ENCODE results near the gene TMBIM1.
"Not testable (repeated sequence)": the region's sequence is repeated elsewhere in the genome, so short reads cannot be mapped to it uniquely, and the experiment has no call there.

The TMBIM1 gene

GRCh38 chr2:218275371-218276072 is 16.8 kb downstream of the TMBIM1 start:
- H3K36me3 Mint-ChIP-seq (ENCODE audit: low read depth) = peaks cover 46% of the 10 kb centered on the region
- H3K4me3 Mint-ChIP-seq = no peak overlapping the region

DNA sequence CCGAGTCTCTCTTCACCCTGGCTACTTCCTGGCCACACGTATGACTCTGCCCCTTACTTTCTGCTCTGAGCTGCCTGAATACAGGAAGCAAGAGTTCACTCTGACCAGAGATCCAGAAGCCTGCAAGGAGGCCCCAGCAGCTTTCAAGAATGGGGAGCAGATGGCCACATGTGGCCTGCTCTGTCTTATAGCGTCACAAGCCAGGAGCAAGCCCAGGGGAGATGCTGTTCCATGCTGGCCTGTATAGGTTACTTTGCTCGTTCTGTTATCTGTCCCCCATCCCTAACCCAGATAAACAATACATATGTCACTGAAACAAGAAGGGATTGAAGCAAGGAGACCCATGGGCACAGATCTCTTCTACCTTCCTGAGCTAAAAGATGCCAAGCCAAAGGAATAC is 17.7 kb downstream of the TMBIM1 start:
- no peak overlapping the region for H3K4me3 Mint-ChIP-seq
- no peaks in the 10 kb centered on the region for H3K9me3 Mint-ChIP-seq
- no peak overlapping the region for H3K27ac Mint-ChIP-seq
- peaks cover 25% of the 10 kb centered on the region for H3K4me1 Mint-ChIP-seq (ENCODE audit: low read depth)
- peaks cover 42% of the 10 kb centered on the region for H3K36me3 Mint-ChIP-seq (ENCODE audit: low read depth)
- H3K27me3 Mint-ChIP-seq (ENCODE audit: low read depth) = no peaks in the 10 kb centered on the region

More at GRCh38 chr2:218275371-218276072, 16.8 kb downstream of the TMBIM1 start:
- Mint-ChIP-seq H3K27ac (no peak overlapping the region), H3K9me3 (no peaks in the 10 kb centered on the region), H3K4me1 (ENCODE audit: low read depth) (peaks cover 27% of the 10 kb centered on the region), H3K27me3 (ENCODE audit: low read depth) (no peaks in the 10 kb centered on the region)

GRCh38 chr2:218273908-218274249 is 18.4 kb downstream of the TMBIM1 start:
- Mint-ChIP-seq H3K4me1 (ENCODE audit: low read depth) (peaks cover 30% of the 10 kb centered on the region), H3K27me3 (ENCODE audit: low read depth) (no peaks in the 10 kb centered on the region), H3K9me3 (no peaks in the 10 kb centered on the region), H3K4me3 (no peak overlapping the region), H3K27ac (no peak overlapping the region), H3K36me3 (ENCODE audit: low read depth) (peaks cover 42% of the 10 kb centered on the region)

DNA sequence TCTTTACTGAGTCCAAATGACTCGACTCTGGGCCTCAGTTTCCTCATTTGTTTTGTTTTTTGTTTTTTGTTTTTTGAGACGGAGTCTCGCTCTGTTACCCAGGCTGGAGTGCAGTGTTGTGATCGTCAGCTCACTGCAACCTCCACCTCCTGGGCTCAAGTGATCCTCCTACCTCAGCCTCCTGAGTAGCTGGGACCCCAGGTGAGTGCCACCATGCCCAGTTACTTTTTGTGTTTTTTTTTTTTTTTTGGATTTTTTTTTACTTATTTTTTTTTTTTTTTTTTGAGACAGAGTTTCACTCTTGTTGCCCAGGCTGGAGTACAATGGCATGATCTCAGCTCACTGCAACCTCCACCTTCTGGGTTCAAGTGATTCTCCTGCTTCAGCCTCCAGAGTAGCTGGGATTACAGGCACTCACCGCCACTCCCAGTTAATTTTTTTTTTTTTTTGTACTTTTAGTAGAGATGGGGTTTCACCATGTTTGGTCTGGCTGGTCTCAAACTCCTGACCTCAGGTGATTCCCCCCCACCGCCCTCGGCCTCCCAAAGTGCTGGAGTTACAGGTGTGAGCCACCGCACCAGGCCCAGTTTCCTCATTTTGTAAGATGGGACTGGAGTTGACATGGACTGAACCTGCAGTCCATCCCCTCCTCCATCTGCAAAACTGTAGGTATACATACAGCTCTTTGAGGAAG is 18.9 kb downstream of the TMBIM1 start:
- peak overlapping the region; percentile 36 for H3K27ac Mint-ChIP-seq
- peaks cover 30% of the 10 kb centered on the region for H3K4me1 Mint-ChIP-seq (ENCODE audit: low read depth)
- not testable (repeated sequence) for H3K4me3 Mint-ChIP-seq; H3K27me3 Mint-ChIP-seq (ENCODE audit: low read depth); H3K9me3 Mint-ChIP-seq
- H3K36me3 Mint-ChIP-seq (ENCODE audit: low read depth) = peaks cover 42% of the 10 kb centered on the region

GRCh38 chr2:218272531-218273212 is 19.6 kb downstream of the TMBIM1 start:
- Mint-ChIP-seq H3K9me3 (no peaks in the 10 kb centered on the region), H3K27ac (no peak overlapping the region), H3K36me3 (ENCODE audit: low read depth) (peaks cover 42% of the 10 kb centered on the region), H3K4me1 (ENCODE audit: low read depth) (peaks cover 30% of the 10 kb centered on the region), H3K27me3 (ENCODE audit: low read depth) (no peaks in the 10 kb centered on the region), H3K4me3 (peak overlapping the region; percentile 28)

DNA sequence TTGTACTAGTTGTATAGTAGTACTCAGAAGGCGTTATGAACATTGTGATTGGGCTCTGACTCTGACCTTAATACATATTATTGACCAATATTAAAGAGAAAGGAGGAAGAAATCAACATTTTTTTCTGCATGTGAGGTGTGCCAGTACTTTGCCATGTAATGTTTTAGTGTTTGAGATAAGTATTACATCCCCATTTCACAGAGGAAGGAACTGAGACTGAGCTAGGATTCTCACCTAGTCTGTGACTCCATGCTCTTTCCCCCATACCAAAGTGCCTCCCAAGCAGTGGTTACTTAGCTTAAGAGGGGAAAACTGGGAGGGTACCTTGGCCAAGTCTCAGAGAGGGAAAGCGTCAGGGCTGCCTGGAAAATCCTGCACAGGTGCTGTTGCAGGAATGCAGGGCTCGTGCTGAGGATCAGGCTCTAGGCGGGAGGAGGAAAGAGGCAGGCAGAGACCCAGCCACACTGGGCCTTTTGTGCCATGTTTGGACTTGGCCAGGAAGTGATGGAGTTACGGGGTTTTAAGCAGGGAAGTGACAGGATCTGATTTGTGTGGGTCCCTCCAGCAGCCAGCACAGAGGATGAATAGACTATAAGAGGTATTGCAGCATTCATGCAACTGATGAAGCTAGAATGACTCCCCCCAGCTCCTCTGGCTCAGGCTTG is 20.3 kb downstream of the TMBIM1 start:
- peaks cover 42% of the 10 kb centered on the region for H3K36me3 Mint-ChIP-seq (ENCODE audit: low read depth)
- peaks cover 33% of the 10 kb centered on the region for H3K4me1 Mint-ChIP-seq (ENCODE audit: low read depth)
- no peaks in the 10 kb centered on the region for H3K27me3 Mint-ChIP-seq (ENCODE audit: low read depth)
- H3K9me3 Mint-ChIP-seq = no peaks in the 10 kb centered on the region
- peak overlapping the region; percentile 93 for H3K4me3 Mint-ChIP-seq
- H3K27ac Mint-ChIP-seq = peak overlapping the region; percentile 8

DNA sequence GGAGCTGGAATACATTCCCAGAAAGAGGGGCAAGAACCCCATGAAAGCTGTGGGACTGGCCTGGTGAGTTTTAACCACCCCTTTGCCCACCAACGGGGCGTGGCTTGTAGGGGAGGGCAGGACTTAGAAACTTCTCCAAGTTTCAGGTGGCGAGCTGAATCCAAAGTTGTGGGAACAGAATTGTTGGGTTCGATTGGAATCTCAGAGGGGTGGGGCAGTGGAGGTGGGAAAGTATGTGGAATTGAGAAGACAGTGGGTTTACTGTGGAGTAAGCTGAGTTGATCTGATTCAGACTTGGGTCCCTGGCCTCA is 20.9 kb downstream of the TMBIM1 start:
- no peaks in the 10 kb centered on the region for H3K27me3 Mint-ChIP-seq (ENCODE audit: low read depth)

DNA sequence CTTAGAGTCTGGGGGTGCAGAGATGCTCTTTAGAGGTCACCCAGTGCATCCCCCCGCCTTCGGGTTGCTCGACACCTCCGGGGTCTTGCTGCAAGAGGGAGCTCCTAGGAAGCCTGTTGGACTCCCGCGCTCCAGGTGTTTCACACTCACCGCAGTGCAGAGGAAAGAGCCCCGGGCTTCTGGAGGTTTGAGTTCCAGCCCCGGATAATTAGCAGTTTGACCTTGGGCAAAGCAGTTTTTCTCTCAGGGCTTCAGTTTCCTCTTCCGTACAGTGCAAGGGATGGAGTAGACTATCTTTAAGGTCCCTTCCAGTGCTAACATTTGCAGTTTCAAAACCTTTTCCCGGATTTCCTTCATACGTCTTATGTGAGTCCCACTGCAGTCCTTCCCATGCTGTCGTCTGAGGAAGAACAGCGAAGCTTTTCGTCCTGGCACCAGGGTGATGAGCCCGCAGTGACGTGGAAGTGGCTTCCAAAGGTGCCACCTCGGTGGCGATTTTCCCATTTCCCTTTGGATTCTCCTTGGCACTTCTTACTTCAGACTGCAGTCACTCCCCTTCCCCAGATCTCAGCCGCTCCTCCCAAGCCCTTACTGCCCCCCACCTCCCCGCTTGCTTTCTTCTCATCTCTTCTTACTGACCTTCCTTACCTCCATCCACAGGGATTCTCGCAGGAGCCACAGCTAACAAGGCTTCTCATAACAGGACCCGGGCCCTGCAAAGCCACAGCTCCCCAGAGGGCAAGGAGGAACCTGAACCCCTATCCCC is 21.4 kb downstream of the TMBIM1 start:
- Mint-ChIP-seq H3K27ac (peak overlapping the region; percentile 21), H3K4me3 (peak overlapping the region; percentile 93), H3K27me3 (ENCODE audit: low read depth) (no peaks in the 10 kb centered on the region), H3K36me3 (ENCODE audit: low read depth) (peaks cover 35% of the 10 kb centered on the region), H3K9me3 (no peaks in the 10 kb centered on the region), H3K4me1 (ENCODE audit: low read depth) (peaks cover 34% of the 10 kb centered on the region)

More for the DNA sequence above, 20.9 kb downstream of the TMBIM1 start:
- Mint-ChIP-seq H3K9me3 (no peaks in the 10 kb centered on the region), H3K36me3 (ENCODE audit: low read depth) (peaks cover 37% of the 10 kb centered on the region), H3K4me1 (ENCODE audit: low read depth) (peaks cover 33% of the 10 kb centered on the region), H3K27ac (no peak overlapping the region), H3K4me3 (peak overlapping the region; percentile 93)

GRCh38 chr2:218269900-218270720 is 22.2 kb downstream of the TMBIM1 start, which contains the start of the genes AAMP and PNKD:
Gene AAMP (minus strand): TSS chr2:218270137. CDS start chr2:218270086, 51 bp downstream.
Gene PNKD (plus strand): TSS chr2:218270519. CDS start chr2:218270536, 17 bp downstream.
- H3K27ac Mint-ChIP-seq = peak within 1 kb of the TSS; percentile 92
- peak within 1 kb of the TSS; percentile 93 for H3K4me3 Mint-ChIP-seq
- H3K27me3 Mint-ChIP-seq (ENCODE audit: low read depth) = no peaks in the 10 kb centered on the region
- no peaks in the 10 kb centered on the region for H3K9me3 Mint-ChIP-seq
- peaks cover 34% of the 10 kb centered on the region for H3K4me1 Mint-ChIP-seq (ENCODE audit: low read depth)
- H3K36me3 Mint-ChIP-seq (ENCODE audit: low read depth) = peaks cover 32% of the 10 kb centered on the region

- H3K27ac Mint-ChIP-seq = no peak overlapping the region
- H3K4me3 Mint-ChIP-seq = no peak overlapping the region
- H3K27me3 Mint-ChIP-seq (ENCODE audit: low read depth) = no peaks in the 10 kb centered on the region
- H3K9me3 Mint-ChIP-seq = no peaks in the 10 kb centered on the region
- H3K4me1 Mint-ChIP-seq (ENCODE audit: low read depth) = peaks cover 35% of the 10 kb centered on the region
- H3K36me3 Mint-ChIP-seq (ENCODE audit: low read depth) = peaks cover 23% of the 10 kb centered on the region
Observed at GRCh38 chr2:218267259-218267658, 25.0 kb downstream of the TMBIM1 start.

GRCh38 chr2:218266316-218266979 is 25.9 kb downstream of the TMBIM1 start:
- peak overlapping the region; percentile 43 for H3K27ac Mint-ChIP-seq
- no peaks in the 10 kb centered on the region for H3K9me3 Mint-ChIP-seq
- H3K36me3 Mint-ChIP-seq (ENCODE audit: low read depth) = peaks cover 23% of the 10 kb centered on the region
- H3K4me3 Mint-ChIP-seq = no peak overlapping the region
- peaks cover 27% of the 10 kb centered on the region for H3K4me1 Mint-ChIP-seq (ENCODE audit: low read depth)
- no peaks in the 10 kb centered on the region for H3K27me3 Mint-ChIP-seq (ENCODE audit: low read depth)

DNA sequence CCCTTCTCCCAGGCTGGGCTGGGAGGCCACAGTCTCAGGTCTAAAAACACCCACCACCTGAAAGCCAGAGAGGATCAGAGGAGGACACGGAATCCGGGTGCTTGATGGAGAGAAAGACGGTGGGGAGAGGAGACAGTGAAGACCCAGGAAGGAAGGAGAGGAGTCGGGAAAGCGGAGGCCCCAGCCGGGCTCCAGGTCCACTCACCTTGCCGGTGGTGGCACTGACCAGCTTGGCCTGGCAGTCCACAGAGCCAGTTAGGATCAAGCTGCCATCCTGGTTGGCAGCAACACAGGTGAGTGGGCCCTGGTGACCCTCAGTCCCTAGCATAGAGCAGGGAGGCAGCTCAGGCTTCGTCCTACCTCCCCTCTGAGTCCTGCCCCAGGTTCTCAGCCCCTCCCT is 26.7 kb downstream of the TMBIM1 start:
- Mint-ChIP-seq H3K27me3 (ENCODE audit: low read depth) (no peaks in the 10 kb centered on the region), H3K4me1 (ENCODE audit: low read depth) (peaks cover 22% of the 10 kb centered on the region), H3K36me3 (ENCODE audit: low read depth) (peaks cover 23% of the 10 kb centered on the region), H3K27ac (no peak overlapping the region), H3K9me3 (no peaks in the 10 kb centered on the region), H3K4me3 (no peak overlapping the region)

Data from T-helper 1 cell treated with Interleukin-12 subunit alpha and Interleukin-12 subunit beta and Interleukin-4 antibody, amounts not matched to agents 30 μg/mL and 1 μg/mL, for 36 hours (primary cell).